ENCODE measurements around the gene BBS12. TPM values are rescaled to one million over a fixed set of nuclear protein-coding genes. Genes with fewer than 3 reads are reported as not detected.

BBS12 gene
- total and polyA plus RNA-seq, 9 of the 15 experiments (the other 6 are each of a cell fraction or from before 2014, with no cell fraction given) = 2.7 to 6.5 (median 3.3) TPM

GRCh38 chr4:122775039-122775438 is 42.5 kb downstream of the BBS12 start (continued):
- TF ChIP-seq CUX1 (CRISPR knock-in tag; IDR thresholded peaks at IDR 0.05) (no peak), JUND (IDR thresholded peaks at IDR 0.05; ENCODE audit: borderline replicate concordance, low read depth, low read length) (0 out of 2 replicates have a peak, but pooled peaks have one; percentile 12), JUND (tag; IDR thresholded peaks at IDR 0.05; ENCODE audit: borderline replicate concordance, low read depth, low read length) (peak; percentile 49; the same call in 2 of the 3 replicates), CHD2 (IDR thresholded peaks at IDR 0.05; ENCODE audit: low read depth, low read length) (no peak), EZH2 (IDR thresholded peaks at IDR 0.05; ENCODE audit: borderline replicate concordance, low read depth, low read length) (no peak), XRCC4 (IDR thresholded peaks at IDR 0.05; ENCODE audit: extremely low read depth, insufficient read depth, insufficient read length) (no peak), SAP30 (IDR thresholded peaks at IDR 0.05; ENCODE audit: borderline replicate concordance, insufficient read depth, low read depth, low read length, poor library complexity, severe bottlenecking) (no peak), ARID3A (IDR thresholded peaks at IDR 0.05; ENCODE audit: borderline replicate concordance, low read depth, low read length) (no peak), KHSRP (IDR thresholded peaks at IDR 0.05) (no peak), POU5F1 (IDR thresholded peaks at IDR 0.05; ENCODE audit: borderline replicate concordance, low read depth, low read length, partially characterized antibody) (no peak), PPARD (CRISPR knock-in tag; IDR thresholded peaks at IDR 0.05) (no peak), REST (IDR thresholded peaks at IDR 0.05; ENCODE audit: borderline replicate concordance) (no peak), REST (CRISPR knock-in tag; IDR thresholded peaks at IDR 0.05; ENCODE audit: low read depth) (no peak)

Data from K562 (cell line).